HUES48 (cell line): ENCODE measurements around the gene ZFP42.

Source experiments
- H3K27ac ChIP-seq: one replicate; pipeline ENCODE4 v1.7.0; 2013; ENCODE audit warnings: low read depth, low read length, inconsistent platforms
- H3K27me3 ChIP-seq: 2 replicates; pipeline ENCODE4 v1.6.1; 2013; ENCODE audit warnings: mild to moderate bottlenecking, low read length; ENCODE audit not compliant: control insufficient read depth, insufficient read depth
- H3K36me3 ChIP-seq: 2 replicates; pipeline ENCODE4 v1.6.1; 2013; ENCODE audit warnings: low read length; ENCODE audit not compliant: control insufficient read depth, insufficient read depth
- H3K4me1 ChIP-seq: 2 replicates; pipeline ENCODE4 v1.6.1; 2013; ENCODE audit warnings: mild to moderate bottlenecking, low read length; ENCODE audit not compliant: control insufficient read depth, insufficient read depth
- H3K4me3 ChIP-seq: 2 replicates; pipeline ENCODE4 v1.5.1; 2013; ENCODE audit warnings: mild to moderate bottlenecking, low read depth, low read length
- H3K9ac ChIP-seq: 2 replicates; pipeline ENCODE4 v1.6.1; 2013; ENCODE audit warnings: mild to moderate bottlenecking, low read depth, low read length, moderate library complexity
- H3K9me3 ChIP-seq: 2 replicates; pipeline ENCODE4 v1.6.1; 2013; ENCODE audit warnings: low read length; ENCODE audit not compliant: control insufficient read depth, insufficient read depth

Gene ZFP42

GRCh38 chr4:187999406-187999932 is 3.9 kb downstream of the ZFP42 start:
- Histone ChIP-seq H3K27ac (no peak overlapping the region), H3K9me3 (no peaks in the 10 kb centered on the region), H3K9ac (no peak overlapping the region), H3K36me3 (peaks cover 68% of the 10 kb centered on the region), H3K27me3 (no peaks in the 10 kb centered on the region), H3K4me1 (peaks cover 19% of the 10 kb centered on the region), H3K4me3 (peak overlapping the region; percentile 34)

- H3K4me1 ChIP-seq: peaks cover 19% of the 10 kb centered on the region
- H3K9me3 ChIP-seq: no peaks in the 10 kb centered on the region
- H3K4me3 ChIP-seq: no peak overlapping the region
- no peak overlapping the region for H3K27ac ChIP-seq
- no peaks in the 10 kb centered on the region for H3K27me3 ChIP-seq
- no peak overlapping the region for H3K9ac ChIP-seq
- H3K36me3 ChIP-seq: peaks cover 93% of the 10 kb centered on the region
These were observed 6.8 kb downstream of the ZFP42 start for GRCh38 chr4:188002323-188002722.

GRCh38 chr4:188002751-188003150 is 7.2 kb downstream of the ZFP42 start:
- H3K4me3 ChIP-seq: no peak overlapping the region
- no peak overlapping the region for H3K9ac ChIP-seq
- H3K36me3 ChIP-seq: peaks cover 90% of the 10 kb centered on the region
- no peak overlapping the region for H3K27ac ChIP-seq
- peaks cover 19% of the 10 kb centered on the region for H3K4me1 ChIP-seq
- no peaks in the 10 kb centered on the region for H3K9me3 ChIP-seq
- no peaks in the 10 kb centered on the region for H3K27me3 ChIP-seq

GRCh38 chr4:188005561-188005960 is 10.0 kb downstream of the ZFP42 start:
- no peaks in the 10 kb centered on the region for H3K9me3 ChIP-seq
- H3K4me1 ChIP-seq: no peaks in the 10 kb centered on the region
- no peak overlapping the region for H3K27ac ChIP-seq
- peaks cover 64% of the 10 kb centered on the region for H3K36me3 ChIP-seq
- H3K27me3 ChIP-seq: no peaks in the 10 kb centered on the region
- H3K4me3 ChIP-seq: no peak overlapping the region
- no peak overlapping the region for H3K9ac ChIP-seq

- no peak overlapping the region for H3K9ac ChIP-seq
- H3K27ac ChIP-seq: no peak overlapping the region
- H3K36me3 ChIP-seq: peaks cover 62% of the 10 kb centered on the region
- H3K4me3 ChIP-seq: no peak overlapping the region
- no peaks in the 10 kb centered on the region for H3K9me3 ChIP-seq
- H3K27me3 ChIP-seq: no peaks in the 10 kb centered on the region
- no peaks in the 10 kb centered on the region for H3K4me1 ChIP-seq
These were observed 10.8 kb downstream of the ZFP42 start for GRCh38 chr4:188006285-188006848.

- Histone ChIP-seq H3K9me3 (no peaks in the 10 kb centered on the region), H3K4me3 (no peak overlapping the region)
These were observed 12.8 kb downstream of the ZFP42 start for GRCh38 chr4:188008377-188008776.

GRCh38 chr4:188012426-188012945 is 16.9 kb downstream of the ZFP42 start:
- Histone ChIP-seq H3K27ac (no peak overlapping the region), H3K36me3 (peaks cover 15% of the 10 kb centered on the region), H3K9ac (no peak overlapping the region)

More at GRCh38 chr4:188008377-188008776, 12.8 kb downstream of the ZFP42 start:
- Histone ChIP-seq H3K27ac (no peak overlapping the region), H3K4me1 (no peaks in the 10 kb centered on the region), H3K27me3 (no peaks in the 10 kb centered on the region), H3K36me3 (peaks cover 50% of the 10 kb centered on the region), H3K9ac (no peak overlapping the region)

GRCh38 chr4:188015025-188015940 is 19.7 kb downstream of the ZFP42 start:
- H3K4me3 ChIP-seq: no peak overlapping the region
- H3K9me3 ChIP-seq: no peaks in the 10 kb centered on the region
- H3K4me1 ChIP-seq: peaks cover 31% of the 10 kb centered on the region
- H3K27ac ChIP-seq: no peak overlapping the region
- H3K27me3 ChIP-seq: no peaks in the 10 kb centered on the region
- no peak overlapping the region for H3K9ac ChIP-seq
- peaks cover 15% of the 10 kb centered on the region for H3K36me3 ChIP-seq

More at GRCh38 chr4:188012426-188012945, 16.9 kb downstream of the ZFP42 start:
- no peaks in the 10 kb centered on the region for H3K27me3 ChIP-seq
- H3K4me1 ChIP-seq: peaks cover 28% of the 10 kb centered on the region
- no peak overlapping the region for H3K4me3 ChIP-seq
- H3K9me3 ChIP-seq: no peaks in the 10 kb centered on the region

GRCh38 chr4:188016754-188017153 is 21.2 kb downstream of the ZFP42 start:
- Histone ChIP-seq H3K27me3 (no peaks in the 10 kb centered on the region), H3K4me3 (no peak overlapping the region), H3K9ac (no peak overlapping the region), H3K4me1 (peaks cover 31% of the 10 kb centered on the region), H3K27ac (no peak overlapping the region), H3K36me3 (peaks cover 8% of the 10 kb centered on the region), H3K9me3 (no peaks in the 10 kb centered on the region)

GRCh38 chr4:188018262-188018661 is 22.7 kb downstream of the ZFP42 start:
- Histone ChIP-seq H3K27ac (no peak overlapping the region), H3K4me1 (peaks cover 41% of the 10 kb centered on the region), H3K9ac (no peak overlapping the region), H3K4me3 (no peak overlapping the region), H3K36me3 (no peaks in the 10 kb centered on the region), H3K27me3 (no peaks in the 10 kb centered on the region), H3K9me3 (no peaks in the 10 kb centered on the region)
